CD8-positive, alpha-beta memory T cell (primary cell): ENCODE measurements around the gene CD1C. TPM values are rescaled to one million over a fixed set of nuclear protein-coding genes. Genes with fewer than 3 reads are reported as not detected.

ENCODE experiments used
- CTCF ChIA-PET: fragments of 350-600 bp; sonication (Branson Sonifier 250); formaldehyde crosslinking; loops from one replicate; lab custom pipeline; 2021; ENCODE audit warnings: antibody characterized with exemption; lab: Charles Lee
- POLR2A ChIA-PET: fragments of 350-600 bp; sonication (Branson Sonifier 250); formaldehyde crosslinking; loops from one replicate; lab custom pipeline; 2021; ENCODE audit warnings: antibody characterized with exemption; lab: Charles Lee
- DNase-seq, 5 donors: peaks; one replicate each; pipeline versions ENCODE4 v3.0.0 to v3.0.0-alpha.2; 2020 to 2022; ENCODE audit warnings: mixed read lengths in 1 of 5
- H3K27ac ChIP-seq: one replicate; pipeline ENCODE4 v1.7.0; 2013; ENCODE audit warnings: low read depth, mild to moderate bottlenecking, low read length, moderate library complexity
- H3K27me3 ChIP-seq: 2 replicates; pipeline ENCODE4 v1.7.0; 2013; ENCODE audit warnings: low read length, mild to moderate bottlenecking; ENCODE audit not compliant: insufficient read depth, poor library complexity, severe bottlenecking
- H3K36me3 ChIP-seq: 2 replicates; pipeline ENCODE4 v1.7.0; 2013; ENCODE audit warnings: mild to moderate bottlenecking, low read length, moderate library complexity; ENCODE audit not compliant: insufficient read depth
- H3K4me1 ChIP-seq: 2 replicates; pipeline ENCODE4 v1.7.0; 2013; ENCODE audit warnings: mild to moderate bottlenecking, low read length, moderate library complexity; ENCODE audit not compliant: insufficient read depth
- H3K4me3 ChIP-seq: 2 replicates; pipeline ENCODE4 v1.7.0; 2013; ENCODE audit warnings: mild to moderate bottlenecking, low read length
- H3K9me3 ChIP-seq: 2 replicates; pipeline ENCODE4 v1.7.0; 2013; ENCODE audit warnings: mild to moderate bottlenecking, low read length
- H3K27ac Mint-ChIP-seq, 8 donors: one replicate each; pipeline ENCODE4 v1.8.0; 2020 to 2021; ENCODE audit warnings: mixed read lengths in 8 of 8, mild to moderate bottlenecking in 6 of 8, inconsistent platforms in 3 of 8, moderate library complexity in 3 of 8
- H3K27me3 Mint-ChIP-seq, 2 donors: one replicate each; pipeline ENCODE4 v1.8.0; 2020 to 2021; ENCODE audit warnings: mixed read lengths in 2 of 2, mild to moderate bottlenecking in 1 of 2, moderate library complexity in 1 of 2
- H3K36me3 Mint-ChIP-seq, 3 donors: one replicate each; pipeline ENCODE4 v1.8.0; 2020 to 2021; ENCODE audit warnings: mixed read lengths in 3 of 3, inconsistent platforms in 1 of 3, mild to moderate bottlenecking in 1 of 3
- H3K4me1 Mint-ChIP-seq, 3 donors: one replicate each; pipeline ENCODE4 v1.8.0; 2020 to 2021; ENCODE audit warnings: mixed read lengths in 3 of 3, inconsistent platforms in 1 of 3, mild to moderate bottlenecking in 1 of 3
- H3K4me3 Mint-ChIP-seq, 7 donors: one replicate each; pipeline ENCODE4 v1.8.0; 2020 to 2021; ENCODE audit warnings: mixed read lengths in 7 of 7, mild to moderate bottlenecking in 6 of 7, moderate library complexity in 4 of 7, inconsistent platforms in 2 of 7
- H3K9me3 Mint-ChIP-seq, 5 donors: one replicate each; pipeline ENCODE4 v1.8.0; 2020 to 2022; ENCODE audit warnings: mixed read lengths in 5 of 5, mild to moderate bottlenecking in 3 of 5, moderate library complexity in 2 of 5, inconsistent platforms in 1 of 5
- polyA plus RNA-seq: library from polyadenylated mRNA; unstranded; fragments of 300-500 nt; fragmentation: Illumina TruSeq; gene quantifications from one replicate; pipeline ENCODE4 v1.2.3, GENCODE V29; 2021
- total RNA-seq, 2 experiments: library from RNA; stranded (reverse); gene quantifications; one replicate each; pipeline ENCODE4 v1.2.3, GENCODE V29; 2021

The CD1C gene
- total and polyA plus RNA-seq, 3 experiments from 2014 or later: 0.31 to 0.37 TPM; not detected in 1

DNA sequence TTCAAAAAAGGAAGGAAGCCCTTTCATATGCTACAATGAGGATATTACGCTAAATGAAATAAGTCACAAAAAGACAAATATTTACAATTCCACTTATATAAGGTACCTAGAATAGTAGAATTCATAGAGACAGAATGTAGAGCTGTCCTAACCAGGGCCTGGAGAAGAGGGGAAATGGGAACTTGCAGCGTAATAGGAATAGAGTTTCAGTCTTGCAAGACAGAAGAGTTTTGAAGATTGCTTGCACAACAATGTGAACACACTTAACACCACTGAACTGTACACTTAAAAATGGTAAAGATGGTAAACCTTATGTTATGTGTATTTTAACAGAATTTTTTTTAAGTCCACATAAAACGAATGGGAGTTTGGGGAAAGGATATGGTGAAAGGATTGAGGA is 38.7 kb downstream of the CD1C start:
- no peak overlapping the region for H3K4me3 Mint-ChIP-seq

DNA sequence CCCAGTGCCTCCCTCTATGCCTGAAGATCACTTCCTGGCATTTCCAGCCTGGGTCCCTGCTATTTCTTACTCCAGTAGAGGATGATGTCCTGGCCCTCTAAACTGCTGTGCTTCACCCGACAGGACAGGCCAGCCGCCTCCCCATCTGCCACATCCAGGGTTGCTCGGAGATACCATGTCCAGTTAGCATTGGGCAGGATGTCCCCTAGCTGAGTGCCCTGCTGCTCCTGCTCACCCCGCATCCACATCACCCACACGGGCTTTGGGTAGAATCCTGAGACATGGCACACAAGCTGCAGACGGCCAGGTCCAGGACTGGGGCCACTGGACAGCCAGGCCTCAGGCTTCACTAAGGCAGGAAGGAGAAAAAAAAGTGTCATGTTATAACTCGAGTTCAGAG is 39.6 kb downstream of the CD1C start:
- no peaks in the 10 kb centered on the region for H3K9me3 Mint-ChIP-seq
- H3K4me1 Mint-ChIP-seq: peaks cover 7 to 11% (median 8%) of the 10 kb centered on the region in 3 donors
- H3K36me3 ChIP-seq: no peaks in the 10 kb centered on the region
- H3K4me3 ChIP-seq: no peak overlapping the region
- DNase-seq: no peak
- CTCF ChIA-PET: interaction anchor here (1.5 kb wide), 1 partner anchor 125 kb away, joined by 12 read pairs; no protein-coding TSS in a partner anchor
- H3K9me3 ChIP-seq: no peaks in the 10 kb centered on the region
- H3K27me3 ChIP-seq: no peaks in the 10 kb centered on the region
- H3K4me3 Mint-ChIP-seq: no peak overlapping the region
- H3K4me1 ChIP-seq: no peaks in the 10 kb centered on the region
- POLR2A ChIA-PET: no interaction called here
- H3K27ac Mint-ChIP-seq: no peak overlapping the region
- no peak overlapping the region for H3K27ac ChIP-seq
- H3K36me3 Mint-ChIP-seq: no peaks in the 10 kb centered on the region
- peaks cover 0 to 25% of the 10 kb centered on the region in 2 donors for H3K27me3 Mint-ChIP-seq

More for the DNA sequence above, 38.7 kb downstream of the CD1C start:
- no peak for DNase-seq
- H3K27me3 ChIP-seq: no peaks in the 10 kb centered on the region
- peaks cover 0 to 2% (median 1%) of the 10 kb centered on the region in 5 donors for H3K9me3 Mint-ChIP-seq
- no peak overlapping the region for H3K27ac ChIP-seq
- H3K36me3 Mint-ChIP-seq: no peaks in the 10 kb centered on the region
- H3K27me3 Mint-ChIP-seq: peaks cover 0 to 31% of the 10 kb centered on the region in 2 donors
- H3K4me1 Mint-ChIP-seq: peaks cover 3% of the 10 kb centered on the region in 3 donors
- H3K27ac Mint-ChIP-seq: no peak overlapping the region
- H3K36me3 ChIP-seq: no peaks in the 10 kb centered on the region
- H3K4me1 ChIP-seq: no peaks in the 10 kb centered on the region
- CTCF ChIA-PET: no interaction called here
- no peaks in the 10 kb centered on the region for H3K9me3 ChIP-seq
- POLR2A ChIA-PET: no interaction called here
- no peak overlapping the region for H3K4me3 ChIP-seq

DNA sequence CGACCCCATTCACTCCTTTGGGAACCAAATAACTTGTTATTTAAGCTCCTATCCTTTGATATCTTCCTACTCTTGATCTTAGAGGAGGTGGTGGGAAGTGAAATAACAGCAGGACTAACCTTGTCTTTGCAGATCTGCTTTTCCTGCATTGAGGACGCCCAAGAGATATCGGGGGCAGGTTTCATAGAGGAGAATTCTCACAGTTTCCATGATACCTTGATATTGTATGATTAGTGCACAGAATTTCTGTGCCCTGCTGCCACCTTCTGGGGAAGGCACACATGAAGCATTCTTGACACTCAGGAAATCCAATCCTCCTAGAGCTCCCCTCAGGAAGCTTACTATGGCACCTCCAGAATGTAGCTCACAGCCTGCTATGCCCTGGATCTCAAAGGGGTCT is 40.0 kb downstream of the CD1C start:
- POLR2A ChIA-PET: no interaction called here

DNA sequence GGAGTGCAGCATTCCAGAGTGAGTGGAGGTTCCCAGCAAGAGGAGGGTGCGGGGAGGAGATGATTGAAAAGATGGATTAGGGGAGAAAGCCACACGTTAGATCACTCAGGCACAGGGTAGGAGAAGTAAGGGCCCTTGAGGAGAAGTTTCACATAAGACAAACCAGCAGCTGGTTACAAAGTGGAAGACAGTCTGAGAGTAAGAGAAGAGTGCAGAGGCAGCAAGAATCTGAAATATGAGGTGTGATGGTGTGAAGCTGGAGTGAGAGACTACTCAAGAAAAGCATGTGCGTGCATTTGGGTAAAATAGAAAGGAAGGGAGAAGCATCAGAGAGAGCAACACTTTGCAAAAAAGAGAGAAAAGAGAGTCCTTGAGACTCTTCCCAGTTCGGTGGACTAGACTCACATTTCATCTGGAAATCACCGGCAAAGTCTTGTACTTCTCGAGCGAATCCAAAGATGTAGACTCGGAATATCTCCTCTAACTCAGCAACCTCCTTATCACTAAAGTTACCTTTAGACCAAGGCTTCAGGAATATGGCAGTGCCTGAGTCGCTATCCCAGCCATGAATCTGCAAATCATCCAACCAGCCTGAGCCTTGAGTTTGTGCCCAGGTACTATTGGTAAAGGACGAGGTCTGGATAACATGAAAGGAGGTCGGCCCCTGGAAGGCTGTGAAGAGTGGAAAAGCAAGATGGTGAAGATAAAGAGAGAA is 40.8 kb downstream of the CD1C start:
- no peaks in the 10 kb centered on the region for H3K4me1 ChIP-seq
- no peaks in the 10 kb centered on the region for H3K36me3 ChIP-seq
- H3K27ac ChIP-seq: no peak overlapping the region
- Mint-ChIP-seq H3K9me3 (no peaks in the 10 kb centered on the region), H3K4me3 (no peak overlapping the region), H3K27me3 (peaks cover 2 to 25% of the 10 kb centered on the region in 2 donors), H3K36me3 (no peaks in the 10 kb centered on the region), H3K4me1 (peaks cover 9 to 20% (median 12%) of the 10 kb centered on the region in 3 donors), H3K27ac (no peak overlapping the region)
- ChIA-PET POLR2A (no interaction called here), CTCF (interaction anchor here (1.1 to 1.5 kb wide), 2 partner anchors 35 to 127 kb away, joined by 3 to 12 read pairs; no protein-coding TSS in a partner anchor)
- H3K4me3 ChIP-seq: no peak overlapping the region
- no peak for DNase-seq
- H3K9me3 ChIP-seq: no peaks in the 10 kb centered on the region
- H3K27me3 ChIP-seq: no peaks in the 10 kb centered on the region

More for the DNA sequence above, 40.0 kb downstream of the CD1C start:
- DNase-seq: no peak
- no peak overlapping the region for H3K4me3 ChIP-seq
- Mint-ChIP-seq H3K4me3 (no peak overlapping the region), H3K4me1 (peaks cover 9 to 15% (median 12%) of the 10 kb centered on the region in 3 donors), H3K27me3 (peaks cover 2 to 26% of the 10 kb centered on the region in 2 donors), H3K9me3 (no peaks in the 10 kb centered on the region), H3K36me3 (no peaks in the 10 kb centered on the region), H3K27ac (no peak overlapping the region)
- no peaks in the 10 kb centered on the region for H3K4me1 ChIP-seq
- CTCF ChIA-PET: interaction anchor here (1.1 to 1.5 kb wide), 2 partner anchors 34 to 126 kb away, joined by 3 to 12 read pairs; no protein-coding TSS in a partner anchor
- H3K27me3 ChIP-seq: no peaks in the 10 kb centered on the region
- no peaks in the 10 kb centered on the region for H3K9me3 ChIP-seq
- H3K27ac ChIP-seq: no peak overlapping the region
- no peaks in the 10 kb centered on the region for H3K36me3 ChIP-seq

DNA sequence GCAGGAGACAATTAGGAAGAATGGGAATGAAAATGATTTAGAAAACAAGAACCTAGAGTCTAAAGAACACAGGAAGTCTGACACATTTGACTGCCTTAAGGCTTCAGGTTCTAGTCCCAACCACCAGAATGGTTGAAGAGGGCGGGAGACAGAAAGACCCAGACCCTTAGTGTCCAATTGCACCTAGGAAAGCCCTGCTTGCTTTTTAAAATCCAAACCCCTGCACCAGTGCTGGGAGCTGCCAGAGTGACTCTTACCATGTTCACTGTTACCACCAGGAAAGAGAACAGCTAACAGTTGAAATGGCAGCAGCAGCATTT is 41.3 kb downstream of the CD1C start:
- Histone ChIP-seq H3K9me3 (no peaks in the 10 kb centered on the region), H3K4me1 (no peaks in the 10 kb centered on the region), H3K36me3 (no peaks in the 10 kb centered on the region), H3K27ac (no peak overlapping the region), H3K4me3 (no peak overlapping the region), H3K27me3 (no peaks in the 10 kb centered on the region)
- Mint-ChIP-seq H3K27ac (no peak overlapping the region), H3K9me3 (no peaks in the 10 kb centered on the region), H3K4me3 (no peak overlapping the region), H3K4me1 (peaks cover 9 to 20% (median 12%) of the 10 kb centered on the region in 3 donors), H3K36me3 (no peaks in the 10 kb centered on the region), H3K27me3 (peaks cover 2 to 25% of the 10 kb centered on the region in 2 donors)
- ChIA-PET CTCF (no interaction called here), POLR2A (no interaction called here)
- no peak for DNase-seq

DNA sequence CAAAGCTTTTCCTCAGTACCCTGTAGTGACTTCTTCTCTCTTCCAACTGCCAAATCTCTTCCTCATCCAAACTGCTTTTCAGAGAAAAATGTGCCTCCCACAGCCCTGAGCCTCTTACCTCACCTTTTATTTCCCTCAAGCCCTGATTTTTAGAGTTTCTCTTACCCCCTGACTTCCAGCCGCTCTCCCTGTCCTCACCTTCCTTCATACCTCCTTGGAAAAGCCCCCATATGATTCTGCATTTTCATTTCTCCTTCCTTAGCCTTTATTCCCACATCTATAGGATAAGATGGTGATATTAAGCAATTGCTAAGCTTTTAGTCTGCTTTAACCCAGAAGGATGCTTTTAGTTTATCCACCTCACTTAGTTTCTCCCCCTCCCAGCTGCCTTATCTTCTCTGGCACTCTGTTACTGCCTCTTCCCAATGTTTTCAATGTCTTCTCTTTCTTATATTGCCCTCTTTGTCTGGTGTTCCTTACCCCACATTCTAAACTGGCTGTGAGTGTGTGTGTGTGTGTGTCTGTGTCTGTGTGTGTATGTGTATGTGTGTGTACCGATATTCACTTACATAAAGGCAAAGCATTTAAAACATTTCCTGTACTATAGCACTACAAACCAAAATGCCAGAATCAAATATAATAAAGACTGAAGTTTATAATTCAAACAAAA is 41.9 kb downstream of the CD1C start, which contains the start of gene CD1B:
Gene CD1B (minus strand): TSS at position 51 of the 670 bp plus-strand sequence. CDS start 108 bp downstream, outside the sequence.
- Mint-ChIP-seq H3K9me3 (no peaks in the 10 kb centered on the region), H3K27ac (no peak within 1 kb of the TSS), H3K4me3 (no peak within 1 kb of the TSS), H3K27me3 (peaks cover 2 to 25% of the 10 kb centered on the region in 2 donors), H3K36me3 (no peaks in the 10 kb centered on the region), H3K4me1 (peaks cover 9 to 20% (median 12%) of the 10 kb centered on the region in 3 donors)
- POLR2A ChIA-PET: no interaction called here
- H3K27ac ChIP-seq: no peak within 1 kb of the TSS
- H3K36me3 ChIP-seq: no peaks in the 10 kb centered on the region
- H3K4me3 ChIP-seq: no peak within 1 kb of the TSS
- no peaks in the 10 kb centered on the region for H3K4me1 ChIP-seq
- CTCF ChIA-PET: no interaction called here
- no peaks in the 10 kb centered on the region for H3K9me3 ChIP-seq
- no peak for DNase-seq
- no peaks in the 10 kb centered on the region for H3K27me3 ChIP-seq

DNA sequence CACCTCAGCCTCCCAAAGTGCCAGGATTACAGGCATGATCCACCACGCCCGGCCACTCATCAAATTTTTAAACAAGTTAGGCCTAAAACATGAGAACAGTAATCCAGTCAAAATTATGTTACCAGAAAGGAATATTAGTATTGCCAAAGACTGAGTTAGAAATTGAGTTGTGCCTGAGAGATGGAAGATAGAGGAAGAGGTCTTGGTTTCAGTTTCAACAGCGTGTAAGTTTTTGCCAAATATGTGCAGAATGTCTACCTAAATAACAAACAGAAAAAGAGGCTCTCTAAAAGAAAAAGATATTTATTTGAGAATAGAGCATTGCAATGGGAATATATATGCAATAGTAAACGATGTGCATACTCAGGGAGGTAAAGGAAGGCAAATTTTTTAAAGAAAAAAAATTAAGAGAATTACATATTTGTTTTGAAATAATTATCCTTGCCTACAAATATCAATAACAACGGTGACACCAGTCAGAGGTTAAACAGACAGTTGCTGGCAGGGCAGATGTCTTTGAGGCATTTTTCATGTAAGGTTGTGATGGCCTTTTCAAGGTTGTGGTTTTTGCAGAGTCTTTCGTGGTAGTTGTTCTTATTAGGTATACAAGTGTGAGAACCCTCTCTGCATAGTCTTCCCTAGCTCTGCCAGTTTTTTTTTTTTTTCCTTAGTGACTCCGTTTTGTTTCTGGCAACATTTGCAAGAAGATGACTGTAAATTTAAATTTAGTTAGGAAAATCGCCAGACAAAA is 43.9 kb downstream of the CD1C start:
- Histone ChIP-seq H3K4me1 (no peaks in the 10 kb centered on the region), H3K36me3 (no peaks in the 10 kb centered on the region), H3K9me3 (no peaks in the 10 kb centered on the region), H3K4me3 (no peak overlapping the region), H3K27ac (no peak overlapping the region), H3K27me3 (no peaks in the 10 kb centered on the region)
- POLR2A ChIA-PET: no interaction called here
- peaks cover 9 to 20% (median 12%) of the 10 kb centered on the region in 3 donors for H3K4me1 Mint-ChIP-seq
- H3K27me3 Mint-ChIP-seq: peaks cover 10 to 31% of the 10 kb centered on the region in 2 donors
- no peak overlapping the region for H3K27ac Mint-ChIP-seq
- no peaks in the 10 kb centered on the region for H3K36me3 Mint-ChIP-seq
- DNase-seq: no peak
- peaks cover 0 to 6% (median 0%) of the 10 kb centered on the region in 5 donors for H3K9me3 Mint-ChIP-seq
- CTCF ChIA-PET: no interaction called here
- no peak overlapping the region for H3K4me3 Mint-ChIP-seq
